GM21390 (cell line): ENCODE data around the gene PTGER2.

Source experiments
- ATAC-seq: cut with Tn5 transposase; IDR thresholded peaks from one replicate; pipeline ENCODE4 v1.9.1; 2021; ENCODE audit not compliant: unreplicated experiment

The PTGER2 gene, protein sequence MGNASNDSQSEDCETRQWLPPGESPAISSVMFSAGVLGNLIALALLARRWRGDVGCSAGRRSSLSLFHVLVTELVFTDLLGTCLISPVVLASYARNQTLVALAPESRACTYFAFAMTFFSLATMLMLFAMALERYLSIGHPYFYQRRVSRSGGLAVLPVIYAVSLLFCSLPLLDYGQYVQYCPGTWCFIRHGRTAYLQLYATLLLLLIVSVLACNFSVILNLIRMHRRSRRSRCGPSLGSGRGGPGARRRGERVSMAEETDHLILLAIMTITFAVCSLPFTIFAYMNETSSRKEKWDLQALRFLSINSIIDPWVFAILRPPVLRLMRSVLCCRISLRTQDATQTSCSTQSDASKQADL

GRCh38 chr14:52313903-52314594 is at the start of gene PTGER2:
Gene PTGER2 (plus strand): TSS chr14:52314312. CDS start chr14:52314549, 237 bp downstream.
- ATAC-seq, result peak; percentile 47

- ATAC-seq, result peak; percentile 55
These were observed 48.9 kb upstream of the PTGER2 start for GRCh38 chr14:52265253-52265652.

GRCh38 chr14:52266179-52266578 is 47.9 kb upstream of the PTGER2 start:
- ATAC-seq, result no peak

GRCh38 chr14:52266782-52267181 is 47.3 kb upstream of the PTGER2 start:
- no peak for ATAC-seq

GRCh38 chr14:52267501-52268278 is 46.4 kb upstream of the PTGER2 start, which contains the start of gene PTGDR:
Gene PTGDR (plus strand): TSS chr14:52267698. CDS start chr14:52267815, 117 bp downstream.
- no peak for ATAC-seq

DNA sequence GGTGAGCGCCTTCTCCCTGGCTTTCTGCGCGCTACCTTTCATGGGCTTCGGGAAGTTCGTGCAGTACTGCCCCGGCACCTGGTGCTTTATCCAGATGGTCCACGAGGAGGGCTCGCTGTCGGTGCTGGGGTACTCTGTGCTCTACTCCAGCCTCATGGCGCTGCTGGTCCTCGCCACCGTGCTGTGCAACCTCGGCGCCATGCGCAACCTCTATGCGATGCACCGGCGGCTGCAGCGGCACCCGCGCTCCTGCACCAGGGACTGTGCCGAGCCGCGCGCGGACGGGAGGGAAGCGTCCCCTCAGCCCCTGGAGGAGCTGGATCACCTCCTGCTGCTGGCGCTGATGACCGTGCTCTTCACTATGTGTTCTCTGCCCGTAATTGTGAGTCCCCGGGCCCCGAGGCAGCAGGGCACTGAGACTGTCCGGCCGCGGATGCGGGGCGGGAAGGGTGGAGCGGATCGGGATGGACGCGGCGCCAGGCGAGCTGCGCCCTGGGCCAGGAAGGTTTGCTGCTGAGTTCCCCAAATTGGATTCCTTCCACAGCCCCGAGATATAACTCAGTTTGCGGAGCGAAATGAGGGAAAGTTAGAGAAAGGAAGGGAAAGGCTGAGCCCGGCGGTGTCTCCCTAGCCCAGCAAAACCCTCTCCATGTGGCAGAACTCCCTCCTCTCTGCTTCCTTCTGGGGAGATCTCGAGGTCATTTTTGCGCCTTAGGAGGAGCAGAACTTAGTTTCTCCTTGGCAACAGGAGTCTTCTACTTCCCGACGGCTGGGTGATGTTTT is 45.6 kb upstream of the PTGER2 start:
- no peak for ATAC-seq

DNA sequence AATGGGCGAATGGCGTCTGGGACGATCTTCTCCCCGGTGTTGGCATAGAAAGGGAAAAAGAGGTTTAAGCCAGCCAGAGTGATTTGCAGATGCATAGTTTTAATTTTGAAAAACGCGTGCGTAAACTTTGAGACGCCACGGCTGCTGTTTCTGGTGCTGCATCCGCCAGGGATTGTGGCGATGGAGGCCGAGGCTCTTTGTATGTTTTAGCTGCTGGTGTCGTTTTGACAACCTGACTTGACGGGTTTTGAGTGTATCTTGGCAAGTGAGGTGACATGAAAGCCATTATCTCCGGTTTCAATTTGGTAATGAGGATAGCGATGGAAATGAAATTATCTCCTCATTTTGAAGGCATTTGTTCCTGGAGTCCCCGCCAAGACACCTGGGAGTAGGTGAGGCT is 45.0 kb upstream of the PTGER2 start:
- no peak for ATAC-seq

DNA sequence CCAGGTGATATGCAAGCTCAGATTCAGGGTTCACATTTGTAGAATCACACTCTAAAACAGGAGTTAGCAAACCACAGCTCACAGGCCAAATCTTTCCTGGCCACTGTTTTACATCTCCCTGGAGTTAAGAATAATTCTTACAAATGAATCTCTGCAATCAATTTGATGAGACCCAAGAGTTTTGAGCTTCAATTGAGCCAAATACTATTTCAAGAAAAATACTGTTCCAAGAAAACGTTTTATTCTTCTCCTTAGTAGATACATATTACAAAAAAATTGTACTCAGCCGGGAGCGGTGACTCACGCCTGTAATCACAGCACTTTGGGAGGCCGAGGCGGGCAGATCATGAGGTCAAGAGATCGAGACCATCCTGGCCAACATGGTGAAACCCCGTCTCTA is 44.1 kb upstream of the PTGER2 start:
- no peak for ATAC-seq

GRCh38 chr14:52271538-52271937 is 42.6 kb upstream of the PTGER2 start:
- no peak for ATAC-seq

GRCh38 chr14:52272375-52272774 is 41.7 kb upstream of the PTGER2 start:
- ATAC-seq, result no peak

- ATAC-seq, result no peak
These were observed 38.7 kb upstream of the PTGER2 start for GRCh38 chr14:52275372-52275771.

DNA sequence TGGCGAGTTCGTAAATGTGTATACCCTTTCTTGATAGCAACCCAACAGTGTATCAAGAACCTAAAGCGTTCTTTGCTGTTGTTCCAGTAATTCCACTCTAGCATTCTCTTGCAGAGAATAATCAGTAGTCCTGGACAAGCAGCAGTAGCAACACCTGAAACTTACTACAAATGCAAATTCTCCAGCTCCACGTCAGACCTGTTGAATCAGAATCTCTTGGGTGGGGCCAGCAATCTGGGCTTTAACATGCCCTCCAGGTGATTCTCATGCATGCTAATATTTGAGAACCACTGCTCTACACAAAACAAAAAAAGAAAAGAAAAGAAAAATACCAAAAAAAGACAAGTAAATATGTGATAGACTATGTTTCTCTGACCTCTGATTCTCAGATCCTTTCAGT is 36.6 kb upstream of the PTGER2 start:
- no peak for ATAC-seq

DNA sequence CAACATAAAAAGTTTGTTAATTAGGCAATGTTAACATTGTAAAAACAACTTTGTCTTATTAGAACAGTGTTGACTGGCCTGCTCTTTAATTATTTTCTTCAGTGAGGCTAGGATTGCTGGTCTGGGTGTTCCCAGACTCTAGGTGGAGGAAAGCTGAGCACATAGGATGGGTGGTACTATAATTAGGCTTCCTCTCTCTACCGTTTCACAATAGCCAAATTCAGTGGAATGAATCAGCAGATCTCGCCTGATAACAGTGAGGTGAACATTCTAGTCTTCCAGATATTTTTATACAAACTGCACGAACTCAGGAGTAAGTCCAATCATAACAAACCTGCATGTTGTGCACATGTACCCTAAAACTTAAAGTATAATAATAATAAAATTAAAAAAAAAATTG is 34.7 kb upstream of the PTGER2 start:
- no peak for ATAC-seq

DNA sequence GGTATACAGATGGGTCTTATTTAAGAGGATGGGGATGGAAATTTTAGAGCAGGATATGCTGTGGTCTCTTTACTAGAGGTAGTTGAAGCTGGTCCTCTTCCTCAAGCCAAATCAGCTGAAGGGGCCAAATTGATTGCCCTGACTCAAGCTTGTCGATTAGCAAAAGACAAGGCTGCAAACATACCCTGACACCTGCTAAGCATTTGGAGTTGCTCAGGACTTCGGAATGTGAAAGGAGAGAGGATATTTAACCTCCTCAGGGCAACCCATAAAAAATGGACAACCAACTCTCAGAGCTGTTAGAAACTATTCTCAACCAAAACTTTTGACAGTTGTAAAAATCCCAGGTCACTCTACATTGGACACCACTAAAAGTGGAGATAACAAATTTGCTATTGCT is 31.0 kb upstream of the PTGER2 start:
- no peak for ATAC-seq

DNA sequence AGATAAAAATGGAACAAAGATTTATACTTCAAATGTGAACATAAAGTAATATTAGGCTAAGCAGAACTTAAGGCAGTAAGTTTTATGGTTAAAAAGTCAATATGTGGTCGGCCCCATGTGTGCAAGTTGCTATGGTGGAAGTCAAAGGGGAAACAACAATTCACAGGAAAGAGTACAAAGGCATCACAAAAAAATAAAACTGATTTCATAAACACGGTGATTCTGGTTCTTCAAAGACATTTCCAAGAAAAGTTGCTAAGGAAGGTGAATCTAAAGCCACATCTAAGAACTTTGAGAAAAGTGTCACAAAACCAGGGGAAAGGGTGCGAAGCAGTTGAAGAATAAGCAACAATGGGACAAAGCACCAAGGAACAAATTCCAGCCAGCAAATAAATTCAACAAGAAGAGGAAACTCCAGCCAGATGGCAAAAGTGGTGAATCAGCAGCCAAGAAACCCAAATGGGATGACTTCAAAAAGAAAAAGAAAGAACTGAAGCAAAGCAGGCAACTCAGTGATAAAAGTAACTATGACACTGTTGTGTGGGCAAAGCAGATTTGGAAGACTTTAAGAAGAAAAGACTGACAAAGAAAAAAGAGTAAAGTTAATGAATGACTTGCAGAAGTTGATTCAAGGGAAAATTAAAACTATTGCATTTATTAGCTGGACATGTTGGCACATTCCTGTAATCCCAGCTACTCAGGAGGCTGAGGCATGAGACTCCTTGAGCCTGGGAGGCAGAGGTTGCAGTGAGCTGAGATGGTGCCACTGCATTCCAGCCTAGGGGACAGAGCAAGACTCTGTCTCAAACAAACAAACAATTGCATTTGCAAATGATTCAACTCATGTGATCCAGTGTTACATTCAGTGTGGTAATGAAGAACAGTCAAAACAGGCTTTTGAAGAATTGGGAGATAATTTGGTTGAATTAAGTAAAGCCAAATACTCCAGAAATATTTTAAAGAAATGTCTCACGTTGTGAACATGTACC is 27.2 kb upstream of the PTGER2 start:
- no peak for ATAC-seq

- ATAC-seq, result no peak
These were observed 17.7 kb upstream of the PTGER2 start for GRCh38 chr14:52296378-52296777.

DNA sequence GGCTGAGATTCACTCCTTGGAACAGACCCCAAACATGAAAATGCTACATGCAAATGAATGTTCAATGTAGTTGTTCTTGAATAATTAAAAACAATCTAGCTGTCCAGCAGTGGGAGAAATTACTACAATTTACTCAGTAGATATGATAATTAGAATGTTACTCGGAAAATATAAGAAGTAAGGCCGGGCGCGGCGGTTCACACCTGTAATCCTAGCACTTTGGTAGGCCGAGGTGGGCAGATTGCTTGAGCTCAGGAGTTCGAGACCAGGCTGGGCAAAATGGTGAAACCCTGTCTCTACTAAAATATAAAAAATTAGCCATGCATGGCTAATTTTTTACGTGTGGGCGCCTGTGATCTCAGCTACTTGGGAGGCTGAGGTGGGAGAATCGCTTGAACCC is 15.3 kb upstream of the PTGER2 start:
- no peak for ATAC-seq

DNA sequence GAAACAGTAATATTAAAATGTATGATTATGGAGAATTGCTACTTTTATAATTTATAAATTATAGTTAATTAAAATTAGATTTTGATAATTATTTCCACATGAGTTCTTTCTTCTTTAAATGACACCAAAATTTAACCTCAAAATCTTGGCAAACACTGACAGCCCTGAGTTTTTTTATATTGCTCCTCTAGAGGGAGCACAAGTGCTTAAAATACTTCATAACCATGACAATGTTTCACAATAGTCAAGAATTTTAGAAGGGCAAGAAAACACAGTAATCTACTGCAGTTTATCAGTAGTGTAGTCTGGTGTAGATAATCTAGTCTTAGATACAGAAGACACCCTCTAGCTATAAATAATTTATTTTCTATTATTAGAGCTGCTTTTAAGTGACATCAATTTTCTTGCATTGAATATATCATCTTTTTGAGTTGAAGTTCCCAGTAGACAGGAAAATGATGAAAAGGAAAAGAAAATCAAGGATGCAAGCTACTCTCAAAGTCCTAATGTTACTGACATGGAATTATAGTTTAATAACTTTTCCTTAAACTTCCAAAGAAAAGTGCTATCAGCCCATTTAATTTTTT is 14.3 kb upstream of the PTGER2 start:
- ATAC-seq, result peak; percentile 57

GRCh38 chr14:52303236-52303635 is 10.9 kb upstream of the PTGER2 start:
- ATAC-seq, result no peak
